HepG2 (cell line): ENCODE results near the gene GJA10. TPM values are rescaled to one million over a fixed set of nuclear protein-coding genes. Genes with fewer than 3 reads are reported as not detected.

ENCODE experiments used
- CTCF ChIP-seq: sonication (generic); formaldehyde crosslinking; IDR thresholded peaks from 2 replicates; pipeline ENCODE4 v1.5.0; 2020; ENCODE audit warnings: mild to moderate bottlenecking, missing genetic modification reagents, moderate library complexity
- ZNF7 ChIP-seq: IDR thresholded peaks from 2 replicates; pipeline ENCODE4 v1.6.1; 2016; ENCODE audit warnings: missing biosample characterization, missing genetic modification reagents
- polyA plus RNA-seq, 8 experiments: library from polyadenylated mRNA; depleted of rRNA in 3 of 8; stranded (reverse) in 7 of 8; unstranded in 1 of 8; fragments of >200 nt; fragmentation: Illumina TruSeq in 4 of 8; extraction: Trizol in 4 of 8; gene quantifications; 2 replicates each; pipeline versions ENCODE4 v1.2.1 to v1.2.3, GENCODE V29; 2011 to 2016; ENCODE audit warnings: low read depth in 4 of 8, missing spikeins in 1 of 8, mixed read lengths in 1 of 8; ENCODE audit not compliant: insufficient read depth in 1 of 8
- small RNA-seq, 3 experiments: library from RNA; depleted of rRNA; stranded (forward); fragments of <200 nt; gene quantifications; one replicate each; pipeline ENCODE3, GENCODE V24; 2012; ENCODE audit warnings: low read depth in 2 of 3, low replicate concordance in 1 of 3; ENCODE audit not compliant: insufficient read length in 3 of 3, insufficient read depth in 2 of 3
- total RNA-seq, 5 experiments: library from RNA; depleted of rRNA; stranded (reverse); fragments of >200 nt; fragmentation: Illumina TruSeq; extraction: Trizol; gene quantifications; 2 replicates each; pipeline ENCODE4 v1.2.3, GENCODE V29; 2016; ENCODE audit warnings: low read depth in 1 of 5

Gene GJA10
- total and polyA plus RNA-seq, 2 of the 13 experiments (the other 11 are each of a cell fraction or from before 2014, with no cell fraction given), result not detected

- peak; percentile 27; the same call in 1 of the 2 replicates for TF ChIP-seq CTCF (CRISPR knock-in tag)
- peak; percentile 85; the same call in 1 of the 2 replicates for TF ChIP-seq ZNF7 (CRISPR knock-in tag)
Observed at GRCh38 chr6:89944826-89945407, 50.6 kb downstream of the GJA10 start (continued).

Small RNAs within 50 kb of the gene (small RNA-seq; reads per million reads assigned to genes)
- 0 reads per million in 3 experiments for gene RF00019

Other genes starting within 250 kb of the GJA10 start
- 52.9 and 91.7 TPM in 2 replicates for gene MDN1, start 74.7 kb upstream of the GJA10 start, total RNA-seq (2016; rRNA removed; fragmentation: Illumina TruSeq; extraction: Trizol)
- gene MDN1, start 74.7 kb upstream of the GJA10 start, polyA plus RNA-seq (2011; rRNA removed), result 16.8 and 18.8 TPM in 2 replicates
- 13.5 and 26.0 TPM in 2 replicates for gene CASP8AP2, start 64.6 kb upstream of the GJA10 start, total RNA-seq (2016; rRNA removed; fragmentation: Illumina TruSeq; extraction: Trizol)
- 3.1 and 5.7 TPM in 2 replicates for gene CASP8AP2, start 64.6 kb upstream of the GJA10 start, polyA plus RNA-seq (2011; rRNA removed)